Kidney (tissue), 14 donors: ENCODE measurements around the gene GPR78. TPM values are rescaled to one million over a fixed set of nuclear protein-coding genes. Genes with fewer than 3 reads are reported as not detected.
A peak's percentile ranks its signal among the peaks of the same experiment; 100 is the strongest.

Source experiments
- DNase-seq, 5 donors: peaks; one replicate each; pipeline ENCODE4 v3.0.0-alpha.2; 2013 to 2020
- FAIRE-seq: peaks from 2 replicates; lab custom pipeline; 2012; peaks lifted over from hg19 to GRCh38; lab: Jason Lieb, UNC
- H3K27ac ChIP-seq, 2 donors: one replicate each; pipeline ENCODE4 v1.7.0; 2013; ENCODE audit warnings: low read depth in 2 of 2, low read length in 2 of 2, inconsistent platforms in 1 of 2
- H3K27me3 ChIP-seq: one replicate; pipeline ENCODE4 v1.7.1; 2013; ENCODE audit warnings: low read length, inconsistent platforms; ENCODE audit not compliant: control insufficient read depth, insufficient read depth
- H3K36me3 ChIP-seq, 3 donors: one replicate each; pipeline versions ENCODE4 v1.7.0 to v1.7.1; 2013; ENCODE audit warnings: low read length in 3 of 3, control low read depth in 1 of 3, inconsistent platforms in 1 of 3; ENCODE audit not compliant: insufficient read depth in 3 of 3, control insufficient read depth in 2 of 3
- H3K4me1 ChIP-seq, 3 donors: one replicate each; pipeline versions ENCODE4 v1.7.0 to v1.7.1; 2013; ENCODE audit warnings: low read length in 3 of 3, inconsistent platforms in 1 of 3, low read depth in 1 of 3; ENCODE audit not compliant: control insufficient read depth in 2 of 3, insufficient read depth in 2 of 3
- H3K4me3 ChIP-seq, 3 donors: one replicate each; pipeline versions ENCODE4 v1.7.0 to v1.8.1; 2013; ENCODE audit warnings: low read length in 3 of 3, control low read depth in 1 of 3, inconsistent platforms in 1 of 3
- H3K9ac ChIP-seq, 3 donors: one replicate each; pipeline versions ENCODE4 v1.7.0 to v1.7.1; 2013; ENCODE audit warnings: low read length in 3 of 3, control low read depth in 1 of 3, inconsistent platforms in 1 of 3
- H3K9me3 ChIP-seq, 3 donors: one replicate each; pipeline versions ENCODE4 v1.7.0 to v1.7.1; 2013; ENCODE audit warnings: low read length in 3 of 3, control low read depth in 1 of 3, inconsistent platforms in 1 of 3; ENCODE audit not compliant: control insufficient read depth in 2 of 3, insufficient read depth in 1 of 3
- intact Hi-C: fragments of 100-400 bp; cut with DNase I; formaldehyde crosslinking; loops from one replicate; pipeline ENCODE4 v1.11.1; 2022
- polyA plus RNA-seq: library from polyadenylated mRNA; stranded (reverse); fragments of 350-450 nt; fragmentation: Illumina TruSeq; extraction: RNeasy Lipid Tissue Mini Kit (QIAGEN cat#74804); gene quantifications from one replicate; pipeline ENCODE4 v1.2.3, GENCODE V29; 2014; ENCODE audit warnings: low read depth, low replicate concordance; ENCODE audit not compliant: insufficient read depth
- total RNA-seq: library from RNA; stranded (reverse); fragmentation: NEBNext Ultra II Directional; extraction: Animal tissue kit (Norgen Biotek cat#: 25700); gene quantifications from one replicate; pipeline ENCODE4 v1.2.1, GENCODE V29; 2021
- TF ChIP-seq, protein P1 (sequence below): IDR thresholded peaks from 3 replicates; pipeline ENCODE4 v1.5.1; 2012; ENCODE audit warnings: mild to moderate bottlenecking, moderate library complexity, borderline replicate concordance; ENCODE audit not compliant: insufficient read depth; ENCODE audit errors: extremely low read depth
- donor health status: control.
- donor health status: control.
- donor health status: control.
- donor health status: control.
- donor health status: control.
- donor health status: DM: yes; HTN: yes; CAD: no.
- donor health status: Normal renal cell carcinoma (clear cell type).

The GPR78 gene
- total and polyA plus RNA-seq, 2 donors from 2014 or later: not detected

DNA sequence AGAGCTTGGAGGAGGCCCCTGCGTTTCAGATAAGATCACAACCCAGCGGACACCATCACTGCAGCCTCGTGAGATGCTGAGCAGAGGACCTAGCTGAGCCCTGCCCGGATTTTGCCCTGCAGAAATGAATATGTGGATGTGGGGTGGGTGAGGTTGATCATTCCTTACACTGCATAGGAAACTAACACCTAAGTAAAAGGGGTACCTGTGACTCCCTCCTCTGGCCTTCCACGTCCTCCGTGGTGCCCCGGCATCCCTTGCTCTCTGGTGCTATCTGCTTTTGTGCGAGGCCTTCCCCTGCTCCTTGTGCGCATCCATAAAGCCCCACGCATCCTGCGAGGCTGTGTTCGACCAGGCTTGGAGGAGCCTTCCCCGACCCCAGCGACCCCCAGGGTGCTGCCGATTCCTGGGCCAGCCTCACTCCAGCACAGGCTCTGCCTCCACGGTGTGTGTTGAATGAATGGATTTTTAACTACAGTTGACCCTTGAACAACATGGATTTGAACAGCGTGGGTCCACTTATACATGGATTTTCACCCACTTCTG lies 25.6 kb upstream of the GPR78 start:
- no peaks in the 10 kb centered on the region for H3K27me3 ChIP-seq
- H3K4me1 ChIP-seq: no peaks in the 10 kb centered on the region
- DNase-seq: peak in 1 of 5 donors; percentile 43
- no peaks in the 10 kb centered on the region for H3K9me3 ChIP-seq
- intact Hi-C loops: no loop called here
- no peak overlapping the region for H3K9ac ChIP-seq
- H3K36me3 ChIP-seq: no peaks in the 10 kb centered on the region
- H3K27ac ChIP-seq: no peak overlapping the region
- TF ChIP-seq, protein P1, sequence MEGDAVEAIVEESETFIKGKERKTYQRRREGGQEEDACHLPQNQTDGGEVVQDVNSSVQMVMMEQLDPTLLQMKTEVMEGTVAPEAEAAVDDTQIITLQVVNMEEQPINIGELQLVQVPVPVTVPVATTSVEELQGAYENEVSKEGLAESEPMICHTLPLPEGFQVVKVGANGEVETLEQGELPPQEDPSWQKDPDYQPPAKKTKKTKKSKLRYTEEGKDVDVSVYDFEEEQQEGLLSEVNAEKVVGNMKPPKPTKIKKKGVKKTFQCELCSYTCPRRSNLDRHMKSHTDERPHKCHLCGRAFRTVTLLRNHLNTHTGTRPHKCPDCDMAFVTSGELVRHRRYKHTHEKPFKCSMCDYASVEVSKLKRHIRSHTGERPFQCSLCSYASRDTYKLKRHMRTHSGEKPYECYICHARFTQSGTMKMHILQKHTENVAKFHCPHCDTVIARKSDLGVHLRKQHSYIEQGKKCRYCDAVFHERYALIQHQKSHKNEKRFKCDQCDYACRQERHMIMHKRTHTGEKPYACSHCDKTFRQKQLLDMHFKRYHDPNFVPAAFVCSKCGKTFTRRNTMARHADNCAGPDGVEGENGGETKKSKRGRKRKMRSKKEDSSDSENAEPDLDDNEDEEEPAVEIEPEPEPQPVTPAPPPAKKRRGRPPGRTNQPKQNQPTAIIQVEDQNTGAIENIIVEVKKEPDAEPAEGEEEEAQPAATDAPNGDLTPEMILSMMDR: no peak
- FAIRE-seq: no peak
- H3K4me3 ChIP-seq: no peak overlapping the region

DNA sequence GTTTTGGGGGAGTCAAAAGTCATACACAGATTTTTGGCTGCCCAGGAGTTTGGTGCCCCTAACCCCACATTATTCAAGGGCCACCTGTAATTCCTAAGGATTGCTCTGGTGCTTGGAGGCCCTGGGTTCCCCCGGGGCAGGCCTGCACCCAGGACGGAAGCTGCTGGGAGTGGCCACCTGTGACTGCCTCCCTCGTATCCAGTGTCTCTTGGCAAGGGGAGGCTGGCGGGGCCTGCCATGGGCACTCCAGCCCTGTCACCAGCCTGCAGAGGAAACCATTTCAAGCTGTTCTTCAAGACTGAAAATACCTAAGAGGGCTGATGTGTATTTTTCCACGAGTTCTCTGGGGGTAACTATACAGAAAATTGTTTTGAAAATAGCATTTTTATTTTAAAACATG lies 24.5 kb upstream of the GPR78 start:
- H3K9me3 ChIP-seq: no peaks in the 10 kb centered on the region
- FAIRE-seq: no peak
- no peaks in the 10 kb centered on the region for H3K4me1 ChIP-seq
- H3K9ac ChIP-seq: no peak overlapping the region
- H3K36me3 ChIP-seq: no peaks in the 10 kb centered on the region
- DNase-seq: peak in 1 of 5 donors; percentile 52
- intact Hi-C loops: no loop called here
- TF ChIP-seq, protein P1: no peak
- no peak overlapping the region for H3K27ac ChIP-seq
- H3K4me3 ChIP-seq: no peak overlapping the region
- H3K27me3 ChIP-seq: no peaks in the 10 kb centered on the region

DNA sequence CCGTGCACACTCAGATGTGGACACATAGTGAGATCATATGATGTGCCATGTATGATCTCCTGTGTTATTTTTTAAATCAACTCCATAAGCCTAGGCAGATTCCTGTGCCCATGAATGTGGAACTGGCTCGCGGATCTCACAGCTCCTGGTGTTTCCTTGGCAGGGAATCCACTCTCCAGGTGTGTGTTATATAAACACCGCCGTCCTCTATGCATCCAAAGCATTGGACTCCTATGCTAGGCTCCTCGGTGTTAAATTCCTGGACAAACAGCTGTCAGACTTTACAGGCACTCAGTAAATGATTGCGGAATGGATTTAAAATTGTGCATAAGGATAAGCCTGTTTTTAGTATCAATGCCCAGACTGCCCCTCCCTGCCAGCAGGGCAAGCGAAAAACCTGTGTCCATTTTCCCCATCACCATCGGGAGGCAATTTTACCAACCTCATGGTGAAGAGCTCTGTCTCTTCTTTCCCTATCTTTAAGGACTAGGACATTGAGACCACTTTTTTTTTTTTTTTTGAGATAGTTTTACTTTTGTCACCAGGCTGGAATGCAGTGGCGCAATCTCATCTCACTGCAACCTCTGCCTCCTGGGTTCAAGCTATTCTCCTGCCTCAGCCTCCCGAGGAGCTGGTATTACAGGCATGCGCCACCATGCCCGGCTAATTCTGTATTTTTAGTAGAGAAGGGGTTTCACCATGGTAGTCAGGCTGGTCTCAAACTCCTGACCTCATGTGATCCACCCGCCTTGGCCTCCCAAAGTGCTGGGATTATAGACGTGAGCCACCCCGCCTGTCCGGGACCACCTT lies 23.6 kb upstream of the GPR78 start:
- no peak overlapping the region for H3K27ac ChIP-seq
- no peaks in the 10 kb centered on the region for H3K27me3 ChIP-seq
- H3K9ac ChIP-seq: no peak overlapping the region
- FAIRE-seq (no peak), DNase-seq (peak in 3 of 5 donors; percentile 13 to 36 (median 25))
- H3K4me3 ChIP-seq: no peak overlapping the region
- TF ChIP-seq, protein P1: no peak
- H3K4me1 ChIP-seq: no peaks in the 10 kb centered on the region
- no peaks in the 10 kb centered on the region for H3K9me3 ChIP-seq
- intact Hi-C loops: no loop called here
- H3K36me3 ChIP-seq: no peaks in the 10 kb centered on the region
